Stimulated activated CD4-positive, alpha-beta T cell treated with anti-CD3 and anti-CD28 coated beads, Interleukin-1b, Interleukin-23, amount 100 ng/mL, for 24 hours (primary cell): Measurements from ENCODE around the gene SMIM20.

Experiments used
- DNase-seq, 4 experiments: peaks; one replicate each; pipeline ENCODE4 v3.0.0-alpha.2; 2020; ENCODE audit warnings: low read depth in 4 of 4, low spot score in 1 of 4

The SMIM20 gene

DNA sequence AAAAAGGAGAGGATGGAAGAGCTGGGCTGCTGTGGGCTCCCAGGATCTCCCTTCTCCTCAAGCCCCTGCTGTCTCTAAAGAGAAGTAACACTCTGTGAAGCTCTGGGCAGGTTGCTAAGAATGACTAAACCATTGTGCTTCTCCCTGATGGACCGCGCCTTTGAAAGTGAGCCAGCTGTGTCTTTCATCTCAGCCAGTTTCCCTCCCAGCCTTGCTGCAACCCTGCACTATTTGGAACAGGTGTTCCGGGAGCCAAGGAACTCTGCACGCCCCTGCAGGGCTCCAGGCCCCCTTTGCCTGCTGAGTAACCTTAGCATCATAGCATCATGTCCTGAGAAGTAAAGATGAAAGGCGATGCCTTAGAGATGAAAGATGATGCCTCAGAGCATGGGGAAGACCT lies 39.7 kb downstream of the SMIM20 start:
- no peak for DNase-seq

DNA sequence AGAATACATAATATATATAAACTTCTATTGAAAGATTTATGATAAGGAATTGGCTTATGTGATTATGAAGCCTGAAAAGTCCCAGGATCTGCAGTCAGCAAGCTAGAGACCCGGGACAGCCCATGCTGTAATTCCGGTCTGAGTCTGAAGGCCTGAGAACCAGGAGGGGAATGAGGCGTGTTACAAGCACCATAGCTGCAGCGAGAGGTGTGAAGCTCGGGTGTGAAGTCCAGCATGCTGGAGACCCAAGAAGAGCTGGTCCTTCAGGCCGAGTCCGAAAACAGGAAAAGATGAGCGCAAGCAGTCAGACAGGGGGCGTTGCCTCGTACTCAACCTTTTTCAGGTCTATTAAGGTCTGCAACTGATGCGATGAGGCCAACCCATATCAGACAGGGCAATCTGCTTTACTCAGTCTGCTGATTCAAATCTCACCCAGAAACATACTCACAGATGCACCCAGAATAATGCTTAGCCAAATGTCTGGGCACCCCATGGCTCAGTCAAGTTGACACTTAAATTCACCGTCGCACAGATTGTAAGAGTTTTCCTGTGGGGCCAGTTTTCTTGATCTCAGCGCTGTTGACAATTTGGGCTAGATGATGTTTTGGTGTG lies 40.4 kb downstream of the SMIM20 start:
- no peak for DNase-seq

DNA sequence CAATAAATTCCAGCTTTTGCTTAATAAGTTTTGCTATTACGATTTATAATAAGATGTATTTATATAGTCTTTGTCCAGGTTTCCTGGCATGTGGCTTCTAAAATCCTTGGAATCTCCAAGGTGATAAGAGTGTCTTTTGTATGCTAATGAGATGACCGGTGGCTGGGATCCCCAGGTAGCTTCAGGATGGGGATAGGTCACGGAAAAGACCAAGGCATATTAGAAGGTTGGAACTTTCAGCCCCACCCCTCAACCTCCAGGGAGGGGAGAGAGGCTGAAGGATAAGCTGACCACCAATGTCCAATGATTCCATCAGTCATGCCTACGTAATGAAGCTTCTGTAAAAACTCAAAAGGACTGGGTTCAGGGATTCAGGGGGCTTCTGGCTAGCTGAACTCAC lies 41.7 kb downstream of the SMIM20 start:
- DNase-seq = no peak

DNA sequence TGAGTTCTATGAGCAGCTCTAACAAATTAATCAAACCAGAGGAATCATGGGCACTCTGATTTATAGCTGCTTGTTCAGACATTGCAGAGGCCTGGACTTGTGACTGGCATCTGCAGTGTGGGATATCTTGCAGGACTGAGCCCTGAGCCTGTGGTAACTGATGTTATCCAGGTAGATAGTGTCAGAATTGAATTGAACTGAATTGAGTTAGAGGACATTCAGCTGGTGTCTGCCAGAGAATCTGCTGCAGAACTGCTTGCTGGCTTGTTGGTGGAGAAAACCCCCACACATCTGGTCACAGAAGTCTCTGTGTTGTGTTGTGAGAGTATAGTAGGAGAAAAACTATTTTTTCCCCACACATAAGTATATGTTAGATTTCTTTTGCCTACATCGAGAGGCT lies 42.2 kb downstream of the SMIM20 start:
- no peak for DNase-seq

DNA sequence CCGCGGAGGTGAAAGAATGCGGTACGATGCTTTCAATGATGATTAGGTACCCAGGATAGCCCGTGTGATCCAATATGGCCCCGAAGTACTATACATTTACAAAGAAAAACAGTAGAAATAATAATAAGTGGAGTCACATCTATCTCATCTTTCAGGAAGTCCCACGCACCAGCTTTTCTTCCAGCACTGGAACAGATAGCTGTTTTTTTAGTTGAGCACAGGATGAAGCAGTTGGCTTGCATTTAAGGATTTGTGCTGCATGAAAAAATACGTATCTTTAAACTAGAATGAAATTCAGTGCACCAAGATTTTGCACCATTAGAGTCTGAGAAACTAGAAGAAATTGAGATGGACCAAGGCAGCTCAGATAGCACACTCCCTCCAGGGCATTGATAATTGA lies 44.1 kb downstream of the SMIM20 start:
- DNase-seq = no peak

DNA sequence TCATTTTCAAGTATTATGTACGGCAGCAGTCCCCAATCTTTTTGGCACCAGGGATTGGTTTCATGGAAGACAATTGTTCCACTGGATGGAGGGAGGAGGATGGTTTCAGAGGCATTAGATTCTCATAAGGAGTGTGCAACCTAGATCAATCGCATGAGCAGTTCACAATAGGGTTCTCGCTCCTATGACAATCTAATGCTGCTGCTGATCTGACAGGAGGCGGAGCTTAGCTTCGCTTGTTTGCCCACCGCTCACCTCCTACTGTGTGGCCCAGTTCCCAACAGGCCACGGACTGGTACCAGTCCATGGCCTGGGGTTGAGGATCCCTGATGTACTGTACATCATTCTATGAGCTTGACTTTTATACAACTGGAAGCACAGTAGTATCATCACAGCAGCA lies 48.4 kb downstream of the SMIM20 start:
- DNase-seq = no peak

DNA sequence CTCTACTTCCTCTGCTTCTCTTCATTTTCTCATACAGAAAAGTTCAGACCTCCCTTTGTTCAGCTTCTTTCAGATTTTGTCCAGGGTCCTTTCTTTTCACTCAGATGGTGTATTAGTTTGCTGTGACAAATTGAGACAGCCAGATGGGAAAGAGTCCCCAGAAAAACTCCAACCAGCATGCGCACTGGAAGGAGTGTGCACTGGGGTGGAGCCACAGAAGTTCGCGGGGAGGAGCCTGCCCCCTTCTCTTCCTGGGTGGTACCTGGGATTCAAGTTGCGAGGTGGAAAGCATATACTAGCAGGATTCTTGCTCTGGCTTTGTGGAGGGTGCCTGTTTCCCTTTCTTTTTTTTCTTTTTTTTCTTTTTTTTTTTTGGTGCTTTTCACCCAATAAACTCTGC lies 51.6 kb downstream of the SMIM20 start:
- DNase-seq = no peak

DNA sequence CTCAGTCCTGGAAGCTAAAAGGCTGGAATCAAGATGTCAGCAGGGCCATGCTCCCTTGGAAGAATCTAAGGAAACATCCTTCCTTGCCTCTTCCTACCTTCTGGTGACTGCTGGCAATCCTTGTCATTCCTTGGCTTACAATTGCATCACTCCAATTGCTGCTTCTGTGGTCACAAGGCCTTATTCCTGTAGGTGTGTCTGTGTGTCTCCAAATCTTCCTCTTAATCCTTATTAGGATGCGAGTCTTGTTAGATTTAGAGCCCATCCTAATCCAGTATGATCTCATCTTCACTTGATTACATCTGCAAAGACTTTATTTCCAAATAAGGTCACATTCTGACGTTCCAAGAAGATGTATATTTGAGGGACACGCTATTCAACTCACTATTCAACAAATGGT lies 52.2 kb downstream of the SMIM20 start:
- DNase-seq = no peak

DNA sequence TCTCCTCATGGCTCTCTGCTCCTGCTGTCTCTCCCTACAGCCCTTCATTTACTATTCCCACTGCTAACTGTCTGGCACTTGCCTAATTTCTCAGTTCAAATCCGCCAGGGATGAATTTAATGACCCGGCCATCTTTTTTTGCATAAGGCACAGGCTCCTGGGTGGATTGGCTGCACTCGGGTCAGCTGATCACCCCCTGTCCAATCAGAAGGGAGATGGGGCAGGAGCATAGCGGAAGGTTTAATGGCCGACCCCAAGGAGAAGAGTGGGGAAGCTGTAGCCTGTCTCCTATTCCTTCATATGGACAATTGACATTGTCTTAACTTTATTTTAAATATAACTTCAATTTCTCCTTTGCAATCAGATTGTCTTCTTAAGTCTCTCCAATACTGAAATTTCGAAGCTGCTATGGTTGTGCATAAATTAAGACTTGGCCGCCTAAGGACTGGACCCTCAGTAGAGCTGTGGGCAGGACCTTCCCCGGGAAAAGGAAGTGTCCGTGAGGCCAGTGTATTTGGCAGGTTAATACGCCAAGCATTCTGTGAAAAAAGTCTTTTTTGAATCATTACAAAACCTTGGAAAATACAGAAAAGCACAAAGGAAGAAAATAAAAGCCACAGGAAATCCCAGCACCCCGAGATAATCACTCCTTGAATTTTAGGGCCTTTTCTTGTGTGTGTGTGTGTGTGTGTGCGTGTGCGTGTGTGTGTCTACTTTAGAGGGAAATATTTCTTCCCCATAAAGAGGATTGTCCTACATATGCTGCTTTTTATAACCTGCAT lies 55.5 kb downstream of the SMIM20 start:
- no peak for DNase-seq

DNA sequence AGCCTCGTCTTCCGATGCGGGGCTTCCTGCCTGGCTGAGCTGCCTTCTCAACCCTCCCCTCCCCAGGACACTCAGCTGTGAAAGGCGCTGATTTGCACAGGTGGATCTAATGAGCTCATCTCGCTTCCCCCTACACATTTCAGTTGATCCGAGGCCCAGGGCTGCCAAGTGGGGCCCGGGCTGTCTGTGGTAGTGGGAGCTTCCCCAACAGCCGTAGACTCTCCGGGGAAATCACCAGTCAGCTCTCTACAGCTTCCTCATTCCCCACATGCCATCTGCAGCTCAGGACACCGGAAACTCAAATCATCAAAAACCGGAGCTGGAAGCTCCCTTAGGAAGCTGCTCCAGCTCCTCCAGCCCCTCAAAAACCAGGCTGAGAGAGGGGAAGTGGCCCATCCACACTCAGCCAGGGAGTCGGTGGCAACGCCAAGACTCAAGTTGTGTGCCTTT lies 56.2 kb downstream of the SMIM20 start:
- no peak for DNase-seq

DNA sequence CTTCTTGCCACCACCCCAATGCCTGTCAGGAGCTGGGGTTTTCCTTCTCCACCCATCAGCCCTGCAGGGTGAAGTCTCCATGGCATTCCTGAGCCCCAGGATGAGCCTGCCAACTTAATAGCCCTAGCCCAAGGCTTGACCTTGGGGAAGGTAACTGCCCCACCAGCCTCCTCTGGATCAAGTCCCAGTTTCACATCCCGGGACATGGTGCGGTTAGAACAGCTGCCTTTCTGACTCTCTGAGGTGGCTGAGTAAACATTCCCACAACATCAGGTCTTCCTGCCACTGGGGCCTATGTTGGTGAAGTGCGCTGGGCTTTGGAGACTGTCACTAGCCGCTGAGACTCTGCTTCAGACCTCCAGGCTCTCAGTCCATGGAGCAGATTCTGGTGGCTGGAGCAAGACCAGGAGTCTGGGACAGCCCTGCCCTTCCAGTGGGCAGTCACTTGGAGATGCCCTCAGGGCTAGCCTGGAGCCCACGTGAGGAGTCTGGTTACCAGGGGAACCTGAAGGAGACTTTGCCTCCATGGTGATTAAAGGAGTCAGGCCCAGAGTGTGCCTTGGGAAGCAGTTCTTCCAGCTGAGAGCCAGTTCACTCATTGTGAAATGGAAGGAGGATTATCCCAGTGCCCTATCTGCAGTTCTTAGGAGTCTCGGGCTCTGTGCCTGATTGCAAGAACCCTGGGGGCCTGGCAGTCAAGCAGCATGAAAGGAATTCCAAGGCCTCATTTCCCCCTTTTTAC lies 56.8 kb downstream of the SMIM20 start:
- DNase-seq = no peak

DNA sequence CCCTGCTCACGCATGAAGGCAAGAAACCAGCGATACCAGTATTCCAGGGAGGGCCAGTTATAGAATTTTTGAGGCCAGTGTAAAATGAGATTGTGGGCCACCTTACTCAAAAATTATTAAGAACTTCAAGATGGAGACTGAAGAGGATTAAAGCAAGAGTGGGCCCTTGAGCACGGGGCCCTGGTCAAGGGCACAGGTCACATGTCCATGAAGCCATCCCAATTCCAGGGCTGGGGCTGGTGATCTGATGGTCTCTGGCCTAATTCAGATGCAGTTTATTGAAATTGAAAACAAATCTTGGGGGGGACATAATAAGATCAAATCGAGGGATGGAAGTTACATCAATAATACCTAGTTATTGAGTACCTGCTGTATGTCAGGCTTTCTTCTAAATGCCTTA lies 58.3 kb downstream of the SMIM20 start:
- DNase-seq = no peak

DNA sequence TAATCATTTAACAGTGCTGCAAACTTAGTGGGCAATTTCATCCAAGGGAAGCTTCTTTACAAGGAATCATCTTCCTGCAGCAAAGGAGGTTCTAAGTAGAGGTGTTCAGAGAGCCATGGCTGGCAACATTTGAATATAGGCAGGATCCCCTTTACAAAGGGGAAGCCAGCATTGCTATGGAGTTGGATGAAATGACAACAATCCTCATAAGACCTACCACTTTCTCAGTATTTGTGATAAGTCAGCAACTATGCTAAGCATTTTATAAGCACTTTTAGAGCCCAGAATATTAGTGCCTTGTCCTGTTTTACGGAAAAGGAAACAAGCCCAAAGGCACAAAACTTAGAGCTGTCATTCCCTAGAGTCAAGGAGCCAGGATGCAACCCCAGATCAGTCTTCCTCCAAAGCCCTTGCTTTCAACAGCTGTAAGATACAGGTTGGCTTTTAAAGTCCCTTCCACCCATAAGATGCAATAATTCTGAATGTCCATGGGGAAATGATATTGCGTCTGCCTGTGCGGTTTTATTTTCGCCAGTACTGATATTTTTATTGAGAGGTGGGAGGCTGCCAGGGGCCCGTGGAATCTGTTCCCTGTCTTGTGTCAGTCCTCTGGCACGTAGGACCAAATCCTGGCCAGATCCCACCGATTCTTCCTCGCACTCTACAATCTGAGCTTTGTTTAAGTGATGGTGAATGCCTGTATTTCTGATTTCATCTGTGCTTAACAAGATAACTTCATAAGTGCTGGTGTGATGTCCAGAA lies 59.1 kb downstream of the SMIM20 start:
- DNase-seq = no peak

DNA sequence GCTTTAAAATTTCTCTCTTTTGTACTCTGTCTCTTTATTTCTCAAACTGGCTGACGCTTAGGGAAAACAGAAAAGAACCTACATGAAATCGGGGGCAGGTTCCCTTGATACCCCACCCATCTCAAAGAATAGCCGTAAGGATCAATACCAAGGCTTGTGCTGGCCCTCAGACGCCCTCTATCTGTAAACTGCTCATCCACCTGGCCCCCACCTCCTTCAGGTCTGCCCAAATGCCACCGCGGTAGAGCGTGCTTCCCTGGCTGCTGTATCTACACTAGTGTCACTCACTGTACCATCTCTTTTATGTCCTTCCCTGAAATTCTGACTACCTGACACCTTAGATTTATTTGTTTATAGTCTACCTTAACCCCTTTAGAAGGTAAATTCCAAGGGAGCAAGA lies 62.8 kb downstream of the SMIM20 start:
- no peak for DNase-seq

DNA sequence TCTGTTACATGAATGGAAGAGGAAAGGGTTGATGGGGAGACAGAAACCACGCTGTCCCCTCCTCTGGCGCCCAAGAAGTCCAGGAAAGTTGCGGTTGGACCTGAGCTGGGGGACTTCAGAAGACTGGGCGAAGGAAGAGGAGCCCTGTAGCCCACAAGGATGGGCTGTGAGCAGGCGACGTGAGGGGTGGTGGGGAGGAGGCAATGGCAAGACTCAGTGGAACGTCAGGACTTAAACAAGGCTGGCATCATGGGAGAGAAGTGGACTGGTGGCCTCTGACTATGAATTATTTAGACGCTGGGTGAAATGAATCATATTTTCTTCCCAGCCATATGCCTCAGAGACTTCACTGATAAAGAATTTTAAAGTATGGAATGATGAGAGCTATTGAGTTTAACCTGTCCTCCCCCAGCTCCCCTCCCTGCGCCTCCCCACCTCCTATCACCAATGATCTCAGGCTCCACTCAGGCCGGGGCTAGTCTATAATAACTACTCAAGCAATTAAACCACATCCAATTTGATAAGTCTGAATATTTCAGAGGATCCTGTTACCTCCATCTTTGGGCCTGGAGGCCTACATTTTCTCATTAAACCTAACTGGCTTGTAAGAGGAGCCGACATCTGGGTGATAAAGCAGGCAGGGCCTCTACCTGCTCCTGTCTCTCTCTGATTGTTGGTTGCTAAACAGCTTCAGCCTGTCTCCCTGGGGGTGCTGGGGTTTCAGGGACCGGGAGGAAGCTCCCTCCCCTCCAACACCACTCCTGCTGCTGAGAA lies 63.6 kb downstream of the SMIM20 start:
- DNase-seq = no peak

DNA sequence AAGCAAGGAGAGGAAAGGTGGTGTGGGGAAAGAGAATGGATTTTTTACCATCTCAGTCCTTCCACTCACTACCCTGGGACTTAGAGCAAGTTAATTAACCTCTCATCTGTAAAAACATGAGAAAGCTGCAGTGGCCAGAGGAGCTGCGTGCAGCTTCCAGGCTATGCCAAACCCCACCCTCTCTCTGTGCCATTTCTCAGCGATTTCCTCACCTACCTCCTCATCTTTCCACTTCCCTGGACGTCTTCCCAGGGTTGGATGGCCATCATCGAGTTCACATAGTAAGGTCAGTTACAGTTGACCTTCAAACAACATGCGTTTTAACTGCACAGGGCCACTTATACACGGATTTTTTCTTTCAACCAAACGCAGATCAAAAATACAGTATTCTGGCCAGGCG lies 64.3 kb downstream of the SMIM20 start:
- DNase-seq = no peak
